ENCODE results near the gene CHCHD1. TPM values are rescaled to one million over a fixed set of nuclear protein-coding genes. Genes with fewer than 3 reads are reported as not detected.

CHCHD1 gene
- total and polyA plus RNA-seq, 7 experiments from 2014 or later: 5.6 to 49.6 (median 17.1) TPM

DNA sequence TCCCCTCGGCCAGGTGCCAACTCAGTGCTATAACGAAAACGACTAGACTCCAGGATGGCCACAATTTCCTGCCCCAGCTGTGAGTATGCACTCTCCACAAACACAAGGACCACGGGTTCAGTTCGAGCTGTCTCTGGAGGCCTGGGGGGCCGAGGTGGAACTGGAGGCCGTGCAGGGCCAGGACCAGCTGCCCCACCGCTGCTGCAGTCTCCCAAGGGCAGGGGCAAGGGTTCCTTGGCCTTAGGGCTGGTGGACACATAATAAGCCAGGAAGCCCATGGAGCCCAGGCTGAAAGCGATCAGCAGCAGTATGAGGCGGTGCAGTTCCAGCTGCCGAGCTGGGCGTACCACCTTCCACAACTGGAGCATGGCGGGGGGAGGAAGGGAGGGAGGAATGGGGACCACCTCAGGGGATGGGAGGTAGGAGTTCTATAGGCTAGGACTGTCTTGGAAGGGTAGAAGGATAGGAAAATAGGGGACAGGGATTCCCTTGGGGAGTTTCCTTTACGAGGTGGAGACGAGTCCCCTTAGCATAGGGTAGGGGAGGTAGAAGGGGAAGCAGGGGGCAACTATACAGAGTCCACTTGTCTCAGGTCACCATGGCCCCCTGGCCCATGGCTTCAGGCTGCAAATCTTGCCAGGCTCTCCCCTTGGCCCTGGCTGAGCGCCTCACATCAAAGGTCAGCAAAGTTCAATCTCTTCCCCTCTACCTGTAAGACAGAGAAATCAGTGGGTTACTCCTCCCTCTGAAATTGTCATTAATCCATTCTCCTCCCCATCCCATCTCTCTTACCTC, 26.4 kb downstream of the CHCHD1 start:
- intact Hi-C loops (cut with micrococcal nuclease): no loop called here
- Mint-ChIP-seq H3K27me3 (no peaks in the 10 kb centered on the region), H3K36me3 (peaks cover 19 to 44% (median 40%) of the 10 kb centered on the region in 5 donors), H3K9me3 (peaks cover 0 to 4% (median 0%) of the 10 kb centered on the region in 11 donors), H3K4me3 (peak overlapping the region in 7 of 10 donors; percentile 35 to 95 (median 54)), H3K4me1 (peaks cover 36 to 71% (median 57%) of the 10 kb centered on the region in 7 donors), H3K27ac (peak overlapping the region; percentile 13 to 98 (median 94))
- no peak for ATAC-seq
- no peaks in the 10 kb centered on the region for H3K9me3 ChIP-seq (ENCODE audit: control insufficient read depth in 2 of 3, low read length in 3 of 3)
- DNase-seq: no peak
- no peak overlapping the region for H3K27ac ChIP-seq (ENCODE audit: low read depth, low read length)
- H3K4me1 ChIP-seq (ENCODE audit: control insufficient read depth in 2 of 2, insufficient read depth in 2 of 2, low read length in 2 of 2): peaks cover 26 to 31% of the 10 kb centered on the region in 2 donors
- H3K4me3 ChIP-seq (ENCODE audit: low read length): no peak overlapping the region
- H3K27me3 ChIP-seq (ENCODE audit: control insufficient read depth in 2 of 2, insufficient read depth in 2 of 2, low read length in 2 of 2): no peaks in the 10 kb centered on the region
- CTCF ChIA-PET: interaction anchor here (0.7 to 2.4 kb wide), 4 partner anchors 30 to 451 kb away, joined by 4 to 14 read pairs (median 6); no protein-coding TSS in a partner anchor
- POLR2A ChIA-PET: interaction anchor here (0.9 to 12.8 kb wide), 5 partner anchors 9 to 51 kb away, joined by 3 to 150 read pairs (median 42); partner anchors contain the start of genes CHCHD1 and ZSWIM8
- H3K36me3 ChIP-seq (ENCODE audit: control insufficient read depth in 2 of 3, insufficient read depth in 3 of 3, low read length in 3 of 3): peaks cover 21 to 72% (median 28%) of the 10 kb centered on the region in 3 experiments

DNA sequence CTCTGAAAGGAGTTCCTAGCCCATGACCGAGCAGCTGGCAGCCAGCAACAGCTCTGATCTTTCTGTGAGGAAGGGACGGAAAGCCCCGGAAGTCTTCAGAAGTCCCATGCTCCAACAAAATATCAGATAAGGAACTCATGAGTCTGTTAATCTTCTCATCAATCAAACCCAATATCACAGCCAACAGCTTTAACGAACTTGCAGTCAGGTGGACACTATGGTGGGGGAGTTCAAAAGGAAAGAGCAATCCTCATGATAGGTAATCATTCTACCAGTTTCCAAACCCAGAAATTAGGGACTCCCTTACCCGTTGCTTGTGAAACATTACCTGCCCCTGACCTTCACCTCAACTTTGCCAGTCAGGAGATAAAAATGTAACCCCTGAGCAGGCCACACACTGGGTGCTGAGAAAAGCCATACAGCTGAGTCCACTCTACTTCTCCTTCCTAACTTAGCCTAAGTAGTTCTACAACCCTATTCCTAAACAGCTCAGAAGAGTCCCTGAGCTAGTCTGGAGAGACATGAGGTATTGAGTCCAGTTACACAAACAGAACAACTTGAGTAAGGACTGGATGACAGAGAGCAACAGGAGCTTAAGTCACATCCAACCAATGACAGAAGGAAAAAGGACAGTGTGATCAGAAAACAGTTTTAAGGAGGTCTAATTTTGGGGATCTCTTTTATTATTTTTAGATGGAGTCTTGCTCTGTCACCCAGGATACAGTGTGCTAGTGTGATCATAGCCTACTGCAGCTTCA, 27.4 kb downstream of the CHCHD1 start:
- ATAC-seq (no peak), DNase-seq (no peak)
- Mint-ChIP-seq H3K9me3 (peaks cover 0 to 2% (median 0%) of the 10 kb centered on the region in 11 donors), H3K4me3 (peak overlapping the region; percentile 23 to 95 (median 86)), H3K36me3 (peaks cover 14 to 45% (median 41%) of the 10 kb centered on the region in 5 donors), H3K27ac (peak overlapping the region; percentile 30 to 98 (median 95)), H3K4me1 (peaks cover 33 to 62% (median 52%) of the 10 kb centered on the region in 7 donors), H3K27me3 (no peaks in the 10 kb centered on the region)
- peaks cover 26 to 31% of the 10 kb centered on the region in 2 donors for H3K4me1 ChIP-seq (ENCODE audit: control insufficient read depth in 2 of 2, insufficient read depth in 2 of 2, low read length in 2 of 2)
- no peaks in the 10 kb centered on the region for H3K9me3 ChIP-seq (ENCODE audit: control insufficient read depth in 2 of 3, low read length in 3 of 3)
- H3K27ac ChIP-seq (ENCODE audit: low read depth, low read length): peak overlapping the region; percentile 97
- intact Hi-C loops (cut with micrococcal nuclease): no loop called here
- H3K36me3 ChIP-seq (ENCODE audit: control insufficient read depth in 2 of 3, insufficient read depth in 3 of 3, low read length in 3 of 3): peaks cover 12 to 70% (median 20%) of the 10 kb centered on the region in 3 experiments
- CTCF ChIA-PET: interaction anchor here (0.6 to 2.4 kb wide), 7 partner anchors 29 to 450 kb away, joined by 3 to 14 read pairs (median 4); no protein-coding TSS in a partner anchor
- no peaks in the 10 kb centered on the region for H3K27me3 ChIP-seq (ENCODE audit: control insufficient read depth in 2 of 2, insufficient read depth in 2 of 2, low read length in 2 of 2)
- no peak overlapping the region for H3K4me3 ChIP-seq (ENCODE audit: low read length)
- POLR2A ChIA-PET: interaction anchor here (0.6 to 12.8 kb wide), 9 partner anchors 10 to 184 kb away, joined by 3 to 150 read pairs (median 15); partner anchors contain the start of genes CHCHD1, SEC24C and ZSWIM8

DNA sequence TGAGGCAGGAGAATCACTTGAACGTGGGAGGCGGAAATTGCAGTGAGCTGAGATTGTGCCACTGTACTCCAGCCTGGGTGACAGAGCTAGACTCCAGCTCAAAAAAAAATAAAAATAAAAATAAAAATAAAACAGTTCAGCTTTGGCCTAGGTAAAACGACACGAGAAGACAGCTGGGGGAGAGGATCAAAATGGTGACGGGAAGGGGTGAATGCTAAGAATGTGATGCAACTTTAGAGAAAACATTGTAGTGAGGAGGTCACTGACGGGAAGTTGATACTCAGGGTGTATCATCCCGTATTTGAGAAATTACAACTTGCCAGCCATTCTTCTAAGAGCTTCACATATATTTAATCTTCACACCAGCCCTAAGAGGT, 28.5 kb downstream of the CHCHD1 start:
- ATAC-seq (no peak), DNase-seq (peak in 5 of 9 donors; percentile 27 to 44 (median 32))
- H3K36me3 Mint-ChIP-seq: peaks cover 14 to 50% (median 41%) of the 10 kb centered on the region in 5 donors
- peak overlapping the region; percentile 94 to 98 (median 96) for H3K27ac Mint-ChIP-seq
- H3K4me3 ChIP-seq (ENCODE audit: low read length): peak overlapping the region; percentile 69
- CTCF ChIA-PET: interaction anchor here (1.1 to 2.4 kb wide), 2 partner anchors 69 to 76 kb away, joined by 3 to 14 read pairs; no protein-coding TSS in a partner anchor
- intact Hi-C loops (cut with micrococcal nuclease): loop anchor here (2.0 to 5.0 kb wide), 2 partner anchors 313 to 1300 kb away; partner anchors contain the start of genes PPP3CB (in 1 of the 2) and SAMD8 (in 1 of the 2)
- peaks cover 0 to 2% (median 0%) of the 10 kb centered on the region in 11 donors for H3K9me3 Mint-ChIP-seq
- no peaks in the 10 kb centered on the region for H3K9me3 ChIP-seq (ENCODE audit: control insufficient read depth in 2 of 3, low read length in 3 of 3)
- peaks cover 33 to 59% (median 52%) of the 10 kb centered on the region in 7 donors for H3K4me1 Mint-ChIP-seq
- POLR2A ChIA-PET: interaction anchor here (0.9 to 12.8 kb wide), 13 partner anchors 11 to 314 kb away, joined by 3 to 150 read pairs (median 4); partner anchors contain the start of genes CHCHD1, PPP3CB, SEC24C and ZSWIM8
- H3K4me3 Mint-ChIP-seq: peak overlapping the region; percentile 88 to 97 (median 94)
- no peaks in the 10 kb centered on the region for H3K27me3 Mint-ChIP-seq
- H3K36me3 ChIP-seq (ENCODE audit: control insufficient read depth in 2 of 3, insufficient read depth in 3 of 3, low read length in 3 of 3): peaks cover 11 to 71% (median 18%) of the 10 kb centered on the region in 3 experiments
- H3K27ac ChIP-seq (ENCODE audit: low read depth, low read length): peak overlapping the region; percentile 97
- no peaks in the 10 kb centered on the region for H3K27me3 ChIP-seq (ENCODE audit: control insufficient read depth in 2 of 2, insufficient read depth in 2 of 2, low read length in 2 of 2)
- H3K4me1 ChIP-seq (ENCODE audit: control insufficient read depth in 2 of 2, insufficient read depth in 2 of 2, low read length in 2 of 2): peaks cover 26 to 31% of the 10 kb centered on the region in 2 donors

DNA sequence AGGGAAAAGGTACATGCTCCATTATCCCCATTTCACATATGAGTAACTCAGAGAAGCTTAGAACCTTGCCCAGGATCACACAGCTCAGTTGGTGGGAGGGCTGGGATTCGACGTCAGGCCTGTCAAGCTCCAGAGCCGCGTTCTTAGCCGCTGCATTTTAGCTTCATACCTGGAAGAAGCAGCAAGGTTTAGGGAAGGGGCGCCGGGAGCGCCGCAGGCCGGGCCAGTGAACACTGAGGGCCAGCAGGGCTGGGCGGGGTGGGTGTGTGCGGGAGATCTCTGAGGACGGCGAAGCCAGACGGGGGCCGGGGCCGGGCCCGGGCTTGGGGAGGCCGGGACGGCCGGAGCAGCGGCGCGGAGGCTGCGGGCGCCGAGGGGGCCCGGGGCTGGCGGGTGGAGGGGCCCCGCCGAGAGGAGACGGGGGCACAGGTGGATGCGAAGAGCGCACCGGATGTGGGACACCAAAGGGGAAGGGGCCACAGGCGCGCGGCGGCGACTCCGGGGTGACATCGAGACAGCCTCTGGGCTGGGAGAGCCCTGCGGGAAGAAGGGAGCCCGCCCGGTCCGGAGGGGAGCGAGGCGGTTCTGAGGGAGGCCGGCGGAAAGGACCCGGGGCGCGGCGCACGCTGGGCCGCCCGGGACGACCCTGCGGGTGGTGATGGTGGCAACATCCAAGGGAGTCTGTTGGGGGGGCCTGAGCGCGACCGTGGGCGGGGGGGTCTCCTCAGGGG, 29.1 kb downstream of the CHCHD1 start:
- peak; percentile 46 to 76 (median 71) for DNase-seq
- peak overlapping the region; percentile 69 for H3K4me3 ChIP-seq (ENCODE audit: low read length)

DNA sequence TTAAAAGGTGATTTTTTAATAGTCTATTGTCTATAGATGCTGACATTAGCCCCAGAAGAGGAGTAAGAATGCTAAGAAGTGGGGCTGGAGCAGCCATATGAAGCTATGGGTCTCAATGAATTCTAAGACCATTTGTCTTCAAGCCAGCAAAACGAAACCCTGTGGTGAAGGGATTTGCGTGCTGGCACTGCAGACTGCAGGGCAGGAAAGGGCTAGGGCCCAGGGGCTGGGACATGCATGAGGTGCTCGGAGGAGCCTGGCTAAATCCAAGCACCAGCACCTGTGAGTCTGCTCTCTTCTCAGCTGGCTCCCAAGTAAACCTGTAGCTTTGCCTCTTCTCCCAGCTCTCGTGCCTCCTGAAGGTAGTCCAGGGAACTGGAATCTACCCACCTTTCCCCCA, 30.8 kb downstream of the CHCHD1 start:
- peak overlapping the region; percentile 29 to 95 (median 60) for H3K4me3 Mint-ChIP-seq
- H3K4me3 ChIP-seq (ENCODE audit: low read length): no peak overlapping the region

More for the DNA sequence above, 29.1 kb downstream of the CHCHD1 start:
- H3K4me3 Mint-ChIP-seq: peak overlapping the region; percentile 88 to 97 (median 94)
- peaks cover 26 to 31% of the 10 kb centered on the region in 2 donors for H3K4me1 ChIP-seq (ENCODE audit: control insufficient read depth in 2 of 2, insufficient read depth in 2 of 2, low read length in 2 of 2)
- H3K27ac Mint-ChIP-seq: peak overlapping the region; percentile 94 to 98 (median 96)
- CTCF ChIA-PET: interaction anchor here (2.4 kb wide), 1 partner anchor 69 kb away, joined by 14 read pairs; no protein-coding TSS in a partner anchor
- H3K36me3 ChIP-seq (ENCODE audit: control insufficient read depth in 2 of 3, insufficient read depth in 3 of 3, low read length in 3 of 3): peaks cover 6 to 71% (median 13%) of the 10 kb centered on the region in 3 experiments
- peaks cover 0 to 2% (median 0%) of the 10 kb centered on the region in 11 donors for H3K9me3 Mint-ChIP-seq
- POLR2A ChIA-PET: interaction anchor here (0.9 to 12.8 kb wide), 13 partner anchors 11 to 315 kb away, joined by 3 to 150 read pairs (median 4); partner anchors contain the start of genes CHCHD1, PPP3CB, SEC24C and ZSWIM8
- H3K36me3 Mint-ChIP-seq: peaks cover 11 to 49% (median 37%) of the 10 kb centered on the region in 5 donors
- no peaks in the 10 kb centered on the region for H3K9me3 ChIP-seq (ENCODE audit: control insufficient read depth in 2 of 3, low read length in 3 of 3)
- ATAC-seq: peak; percentile 18
- peaks cover 31 to 54% (median 49%) of the 10 kb centered on the region in 7 donors for H3K4me1 Mint-ChIP-seq
- intact Hi-C loops (cut with micrococcal nuclease): loop anchor here (1.0 to 5.0 kb wide), 13 partner anchors 11 to 1300 kb away; partner anchors contain the start of genes SEC24C (in 2 of the 2), ZSWIM8 (in 2 of the 2), CAMK2G (in 1 of the 2) and PPP3CB (in 1 of the 2)
- no peaks in the 10 kb centered on the region for H3K27me3 Mint-ChIP-seq
- peak overlapping the region; percentile 97 for H3K27ac ChIP-seq (ENCODE audit: low read depth, low read length)
- H3K27me3 ChIP-seq (ENCODE audit: control insufficient read depth in 2 of 2, insufficient read depth in 2 of 2, low read length in 2 of 2): no peaks in the 10 kb centered on the region

More for the DNA sequence above, 30.8 kb downstream of the CHCHD1 start:
- peaks cover 0 to 2% (median 0%) of the 10 kb centered on the region in 11 donors for H3K9me3 Mint-ChIP-seq
- POLR2A ChIA-PET: interaction anchor here (0.6 to 12.8 kb wide), 8 partner anchors 19 to 376 kb away, joined by 3 to 150 read pairs (median 3); partner anchors contain the start of genes CHCHD1 and ZSWIM8
- Histone ChIP-seq H3K36me3 (ENCODE audit: control insufficient read depth in 2 of 3, insufficient read depth in 3 of 3, low read length in 3 of 3) (peaks cover 0 to 69% (median 4%) of the 10 kb centered on the region in 3 experiments), H3K27ac (ENCODE audit: low read depth, low read length) (peak overlapping the region; percentile 57), H3K4me1 (ENCODE audit: control insufficient read depth in 2 of 2, insufficient read depth in 2 of 2, low read length in 2 of 2) (peaks cover 19% of the 10 kb centered on the region in 2 donors), H3K27me3 (ENCODE audit: control insufficient read depth in 2 of 2, insufficient read depth in 2 of 2, low read length in 2 of 2) (no peaks in the 10 kb centered on the region), H3K9me3 (ENCODE audit: control insufficient read depth in 2 of 3, low read length in 3 of 3) (no peaks in the 10 kb centered on the region)
- peaks cover 22 to 37% (median 31%) of the 10 kb centered on the region in 7 donors for H3K4me1 Mint-ChIP-seq
- no peaks in the 10 kb centered on the region for H3K27me3 Mint-ChIP-seq
- intact Hi-C loops (cut with micrococcal nuclease): loop anchor here in 1 of 2 donors (5.0 kb wide), 1 partner anchor 315 kb away; the partner anchor contains the start of gene PPP3CB
- peaks cover 0 to 49% (median 27%) of the 10 kb centered on the region in 5 donors for H3K36me3 Mint-ChIP-seq
- H3K27ac Mint-ChIP-seq: peak overlapping the region; percentile 72 to 91 (median 86)
- ATAC-seq: no peak
- DNase-seq: no peak
- CTCF ChIA-PET: interaction anchor here (0.6 kb wide), 1 partner anchor 50 kb away, joined by 3 read pairs; no protein-coding TSS in a partner anchor
